ENCODE data around the gene ZFP3. TPM values are rescaled to one million over a fixed set of nuclear protein-coding genes. Genes with fewer than 3 reads are reported as not detected.
"Not testable (repeated sequence)": the region's sequence is repeated elsewhere in the genome, so short reads cannot be mapped to it uniquely, and the experiment has no call there.

Gene ZFP3
- 0.98 and 1.8 TPM in 2 replicates for total RNA-seq (2014; rRNA removed; shearing (Covaris generic))
- total RNA-seq (2022) = 0.34 and 0.65 TPM in 2 replicates
- Bru-seq, nascent RNA = percentile 26 among the genes with signal in this experiment
- BruChase-seq, experiment 1, labeled RNA remaining after a 6-hour chase = percentile 27 among the genes with signal in this experiment
- BruChase-seq, experiment 2, labeled RNA remaining after a 2-hour chase = percentile 33 among the genes with signal in this experiment
- long read RNA-seq = 0 reads

DNA sequence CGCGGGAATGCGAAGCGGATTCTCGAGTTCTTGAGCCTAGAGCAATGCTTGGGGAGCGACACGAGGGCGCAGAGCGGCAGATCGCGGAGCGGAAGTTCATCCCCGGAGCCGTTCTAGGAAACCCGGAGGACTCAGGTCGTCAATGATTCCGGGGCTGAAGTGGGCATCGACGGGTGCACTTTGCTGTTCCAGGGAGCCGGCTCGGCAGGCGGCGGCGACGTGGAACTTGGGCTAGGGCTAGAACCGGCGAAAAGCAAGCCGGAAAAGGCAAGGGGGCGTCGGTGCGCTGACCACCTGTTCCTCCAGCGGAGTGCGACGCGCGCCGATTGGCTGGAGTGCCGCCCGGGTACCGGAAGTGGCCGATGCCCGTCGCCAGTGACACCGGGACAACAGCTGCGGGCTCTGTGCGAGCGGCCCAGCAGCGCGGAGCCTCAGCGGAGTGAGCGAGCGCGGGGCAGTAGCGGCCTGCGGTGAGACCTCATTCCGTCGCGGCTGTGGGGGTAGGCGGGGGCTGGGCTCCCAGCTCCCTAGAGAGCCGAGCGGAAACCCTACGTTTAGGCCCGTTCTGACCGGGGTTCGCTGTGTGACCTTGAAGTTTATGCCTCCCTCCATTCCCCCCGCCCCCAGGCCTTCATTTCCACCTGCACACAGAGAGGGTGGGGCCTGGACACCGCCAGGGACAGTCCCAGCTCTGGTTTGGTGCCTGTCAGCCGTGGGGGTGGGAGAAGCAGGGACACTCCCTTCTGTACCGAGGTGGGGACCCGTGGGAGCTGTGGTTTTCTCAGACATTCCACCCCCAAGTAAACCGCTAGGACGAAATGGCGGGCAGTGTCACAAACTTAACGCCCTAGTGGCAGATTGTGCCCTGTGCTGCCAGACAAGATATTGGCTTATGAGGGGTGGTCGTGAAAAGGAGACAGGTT, at the start of gene ZFP3:
ZFP3 (plus strand) TSS at position 362 of the 923 bp plus-strand sequence. CDS start 13,038 bp downstream, outside the sequence.
- peak within 1 kb of the TSS; percentile 82; the same call in 1 of the 2 replicates for H2AFZ ChIP-seq (ENCODE audit: low read length)
- H3K79me2 ChIP-seq (ENCODE audit: insufficient read depth, low read depth, low read length) = no peaks in the 10 kb centered on the region
- H3K4me2 ChIP-seq (ENCODE audit: low read length) = peak within 1 kb of the TSS; percentile 55
- no peaks in the 10 kb centered on the region for H4K20me1 ChIP-seq (ENCODE audit: insufficient read depth, low read length)
- CTCF ChIA-PET (ENCODE audit: unreplicated experiment) = no interaction called here
- H3K9me2 ChIP-seq (ENCODE audit: insufficient read depth, low read length) = no peaks in the 10 kb centered on the region
- peak; percentile 71 for DNase-seq (ENCODE audit: low spot score)
- no TSS peak for BruUV-seq (replicated peaks)
- peak within 1 kb of the TSS; percentile 2 for H3K27ac ChIP-seq (ENCODE audit: low read depth, low read length, poor library complexity, severe bottlenecking)
- no peak for TF ChIP-seq EZH2phosphoT487 (IDR thresholded peaks at IDR 0.05; ENCODE audit: borderline replicate concordance, low read depth, low read length)
- TF ChIP-seq, protein P1, sequence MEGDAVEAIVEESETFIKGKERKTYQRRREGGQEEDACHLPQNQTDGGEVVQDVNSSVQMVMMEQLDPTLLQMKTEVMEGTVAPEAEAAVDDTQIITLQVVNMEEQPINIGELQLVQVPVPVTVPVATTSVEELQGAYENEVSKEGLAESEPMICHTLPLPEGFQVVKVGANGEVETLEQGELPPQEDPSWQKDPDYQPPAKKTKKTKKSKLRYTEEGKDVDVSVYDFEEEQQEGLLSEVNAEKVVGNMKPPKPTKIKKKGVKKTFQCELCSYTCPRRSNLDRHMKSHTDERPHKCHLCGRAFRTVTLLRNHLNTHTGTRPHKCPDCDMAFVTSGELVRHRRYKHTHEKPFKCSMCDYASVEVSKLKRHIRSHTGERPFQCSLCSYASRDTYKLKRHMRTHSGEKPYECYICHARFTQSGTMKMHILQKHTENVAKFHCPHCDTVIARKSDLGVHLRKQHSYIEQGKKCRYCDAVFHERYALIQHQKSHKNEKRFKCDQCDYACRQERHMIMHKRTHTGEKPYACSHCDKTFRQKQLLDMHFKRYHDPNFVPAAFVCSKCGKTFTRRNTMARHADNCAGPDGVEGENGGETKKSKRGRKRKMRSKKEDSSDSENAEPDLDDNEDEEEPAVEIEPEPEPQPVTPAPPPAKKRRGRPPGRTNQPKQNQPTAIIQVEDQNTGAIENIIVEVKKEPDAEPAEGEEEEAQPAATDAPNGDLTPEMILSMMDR (conservative IDR thresholded peaks at IDR 0.05; ENCODE audit: low read length) = peak; percentile 31
- H3K4me1 ChIP-seq (ENCODE audit: insufficient read depth, low read length, poor library complexity, severe bottlenecking) = peaks cover 17% of the 10 kb centered on the region
- POLR2A ChIA-PET = interaction anchor here (0.5 to 0.8 kb wide), 2 partner anchors 205 to 473 kb away, joined by 3 to 7 read pairs; no protein-coding TSS in a partner anchor
- H3K4me3 ChIP-seq (ENCODE audit: low read depth, low read length, poor library complexity, severe bottlenecking) = peak within 1 kb of the TSS; percentile 65
- H3K9me3 ChIP-seq (ENCODE audit: low read length) = no peaks in the 10 kb centered on the region
- no peaks in the 10 kb centered on the region for H3K36me3 ChIP-seq (ENCODE audit: insufficient read depth, low read length)
- intact Hi-C loops (cut with micrococcal nuclease; ENCODE audit: unreplicated experiment) = no loop called here

DNA sequence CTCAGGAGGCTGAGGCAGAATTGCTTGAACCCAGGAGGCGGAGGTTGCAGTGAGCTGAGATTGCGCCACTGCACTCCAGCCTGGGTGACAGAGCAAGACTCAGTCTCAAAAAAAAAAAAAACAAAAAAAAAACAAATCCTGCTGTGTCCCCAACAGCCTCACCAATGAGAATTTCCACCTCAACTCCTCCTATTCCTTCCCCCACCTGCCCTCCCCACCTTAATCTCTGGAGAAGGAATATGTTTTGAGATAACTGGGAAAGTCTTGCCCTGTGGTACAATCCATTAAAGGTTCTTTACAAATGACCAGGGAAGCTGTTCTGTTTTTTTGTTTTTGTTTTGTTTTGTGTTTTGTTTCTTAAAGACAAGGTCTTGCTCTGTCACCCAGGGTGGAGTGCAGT, 48.1 kb upstream of the ZFP3 start:
- intact Hi-C loops (cut with micrococcal nuclease; ENCODE audit: unreplicated experiment) = loop anchor here (5.0 kb wide), 1 partner anchor 43 kb away; the partner anchor contains the start of gene CAMTA2
- POLR2A ChIA-PET = interaction anchor here (0.6 to 0.8 kb wide), 4 partner anchors 31 to 1319 kb away, joined by 3 to 12 read pairs (median 4); no protein-coding TSS in a partner anchor
- DNase-seq (ENCODE audit: low spot score) = not testable (repeated sequence)

More for the DNA sequence above, 48.1 kb upstream of the ZFP3 start:
- not testable (repeated sequence) for H2AFZ ChIP-seq (ENCODE audit: low read length); H3K4me2 ChIP-seq (ENCODE audit: low read length); H3K9me2 ChIP-seq (ENCODE audit: insufficient read depth, low read length); H3K4me3 ChIP-seq (ENCODE audit: low read depth, low read length, poor library complexity, severe bottlenecking); H3K27ac ChIP-seq (ENCODE audit: low read depth, low read length, poor library complexity, severe bottlenecking); H3K9me3 ChIP-seq (ENCODE audit: low read length); H3K36me3 ChIP-seq (ENCODE audit: insufficient read depth, low read length); H3K79me2 ChIP-seq (ENCODE audit: insufficient read depth, low read depth, low read length); H4K20me1 ChIP-seq (ENCODE audit: insufficient read depth, low read length); BruUV-seq (replicated peaks)
- H3K4me1 ChIP-seq (ENCODE audit: insufficient read depth, low read length, poor library complexity, severe bottlenecking) = peaks cover 30% of the 10 kb centered on the region
- CTCF ChIA-PET (ENCODE audit: unreplicated experiment) = interaction anchor here (1.2 to 1.5 kb wide), 2 partner anchors 19 to 33 kb away, joined by 3 to 5 read pairs; no protein-coding TSS in a partner anchor

All from OCI-LY7 (cell line).